ENCODE data around the gene SCTR. TPM values are rescaled to one million over a fixed set of nuclear protein-coding genes. Genes with fewer than 3 reads are reported as not detected.

SCTR gene
- total RNA-seq, 1 donor from 2014 or later = not detected

GRCh38 chr2:119488245-119489214 lies 35.8 kb downstream of the SCTR start:
- intact Hi-C loops (cut with micrococcal nuclease) = no loop called here

- intact Hi-C loops (cut with micrococcal nuclease) = no loop called here
These were observed 36.6 kb downstream of the SCTR start for GRCh38 chr2:119487434-119488244.

DNA sequence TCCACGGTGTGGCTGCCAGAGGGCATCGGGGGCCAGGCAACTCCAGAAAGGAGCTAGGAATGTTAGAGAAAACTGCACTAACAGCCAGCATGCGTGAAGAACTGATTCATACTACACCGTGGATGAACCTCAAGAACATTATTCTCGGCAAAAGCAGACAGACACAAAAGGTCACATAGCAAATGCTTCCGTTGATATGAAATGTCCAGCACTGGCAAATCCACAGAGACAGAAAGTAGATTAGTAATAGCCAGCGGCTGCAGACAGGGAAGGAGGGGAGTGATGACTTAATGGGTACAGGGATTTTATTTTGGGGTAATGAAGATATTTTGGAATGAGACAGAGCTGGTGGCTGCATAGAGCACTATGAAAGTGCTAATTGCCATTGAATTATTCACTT lies 37.4 kb downstream of the SCTR start:
- intact Hi-C loops (cut with micrococcal nuclease) = no loop called here

DNA sequence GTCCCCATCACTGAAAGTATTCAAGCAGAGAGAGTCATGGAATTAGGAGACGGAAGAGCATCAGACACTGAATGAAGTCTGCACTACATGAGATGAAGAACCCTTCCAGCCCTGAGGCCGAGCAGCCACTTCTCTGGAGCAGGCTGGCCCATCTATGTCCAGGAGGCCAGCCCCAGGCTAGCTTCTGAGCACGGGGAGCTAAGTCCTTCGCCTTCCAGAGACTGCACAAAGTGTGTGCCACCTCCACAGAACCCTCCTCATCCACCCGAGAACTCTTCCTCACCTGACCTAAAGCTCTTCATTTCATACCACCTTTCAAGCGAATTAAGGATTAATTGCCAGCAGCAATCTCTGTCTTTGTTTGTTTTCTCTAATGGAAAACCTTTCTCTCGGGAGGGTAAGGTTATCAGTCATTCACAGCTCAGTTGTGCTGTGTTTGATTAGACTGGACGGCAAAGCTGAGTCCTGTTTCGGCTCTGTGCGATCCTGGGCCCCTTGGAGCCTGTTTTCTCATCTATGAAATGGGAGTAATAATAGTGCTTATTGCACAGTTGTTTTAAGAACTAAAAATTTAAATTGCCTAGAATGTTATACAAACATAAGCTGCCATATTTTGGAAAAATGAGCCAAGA lies 38.0 kb downstream of the SCTR start:
- intact Hi-C loops (cut with micrococcal nuclease) = no loop called here

DNA sequence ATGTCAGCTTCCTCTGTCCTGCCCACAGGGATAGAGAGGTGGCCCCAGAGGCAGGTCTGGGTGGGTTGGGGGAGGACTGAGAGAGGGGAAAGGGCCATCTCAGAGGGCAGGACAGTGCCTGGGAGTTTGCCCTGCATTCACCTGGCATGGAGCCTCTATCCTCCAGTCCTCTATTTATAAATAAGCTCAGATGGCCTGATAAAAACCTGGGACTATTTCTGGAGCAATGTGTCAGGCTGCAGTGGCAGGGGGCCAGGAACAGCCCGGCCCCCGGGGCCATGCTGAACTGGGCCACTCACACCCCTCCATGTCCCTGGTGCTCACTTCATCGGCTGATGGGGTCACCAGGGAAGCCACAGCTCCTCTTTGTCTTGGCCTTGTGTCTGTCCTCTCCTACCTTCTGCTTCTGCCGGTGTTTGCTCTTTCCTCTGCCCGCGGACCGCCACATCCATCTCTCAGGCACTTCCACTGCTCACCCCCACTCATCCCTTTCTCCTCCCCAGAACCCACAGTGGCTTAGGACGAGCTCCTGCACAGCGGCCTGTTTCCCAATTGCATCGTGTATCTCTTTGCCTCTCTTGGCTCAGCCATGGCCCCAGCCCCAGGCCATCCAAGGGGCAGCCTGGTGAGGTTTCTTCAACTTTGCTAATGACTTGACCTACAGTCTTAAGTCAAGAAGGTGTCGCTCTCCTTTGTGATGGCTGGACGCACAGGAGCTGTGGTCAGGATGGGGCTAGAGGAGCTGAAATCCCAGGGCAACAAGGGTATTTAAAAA lies 38.8 kb downstream of the SCTR start:
- intact Hi-C loops (cut with micrococcal nuclease) = no loop called here

DNA sequence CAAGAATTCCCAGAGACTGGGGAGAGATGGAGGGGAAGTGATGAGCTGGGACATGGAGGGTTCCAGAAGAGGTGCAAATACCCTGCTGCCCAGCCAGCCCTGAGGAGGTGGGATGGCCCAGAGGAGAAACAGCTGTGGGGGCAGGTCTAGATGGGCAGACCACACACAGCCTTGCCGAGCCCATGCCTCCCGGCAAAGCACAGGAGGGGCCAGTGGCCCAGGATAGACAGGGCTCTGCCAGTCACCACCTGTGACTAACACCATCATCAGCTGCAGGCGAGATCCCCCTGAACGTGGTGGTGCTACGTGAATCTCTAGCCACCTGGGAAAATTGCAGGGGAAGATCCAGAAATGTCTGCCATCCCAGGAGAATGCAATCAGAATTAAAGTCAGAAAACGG lies 39.4 kb downstream of the SCTR start:
- intact Hi-C loops (cut with micrococcal nuclease) = no loop called here

DNA sequence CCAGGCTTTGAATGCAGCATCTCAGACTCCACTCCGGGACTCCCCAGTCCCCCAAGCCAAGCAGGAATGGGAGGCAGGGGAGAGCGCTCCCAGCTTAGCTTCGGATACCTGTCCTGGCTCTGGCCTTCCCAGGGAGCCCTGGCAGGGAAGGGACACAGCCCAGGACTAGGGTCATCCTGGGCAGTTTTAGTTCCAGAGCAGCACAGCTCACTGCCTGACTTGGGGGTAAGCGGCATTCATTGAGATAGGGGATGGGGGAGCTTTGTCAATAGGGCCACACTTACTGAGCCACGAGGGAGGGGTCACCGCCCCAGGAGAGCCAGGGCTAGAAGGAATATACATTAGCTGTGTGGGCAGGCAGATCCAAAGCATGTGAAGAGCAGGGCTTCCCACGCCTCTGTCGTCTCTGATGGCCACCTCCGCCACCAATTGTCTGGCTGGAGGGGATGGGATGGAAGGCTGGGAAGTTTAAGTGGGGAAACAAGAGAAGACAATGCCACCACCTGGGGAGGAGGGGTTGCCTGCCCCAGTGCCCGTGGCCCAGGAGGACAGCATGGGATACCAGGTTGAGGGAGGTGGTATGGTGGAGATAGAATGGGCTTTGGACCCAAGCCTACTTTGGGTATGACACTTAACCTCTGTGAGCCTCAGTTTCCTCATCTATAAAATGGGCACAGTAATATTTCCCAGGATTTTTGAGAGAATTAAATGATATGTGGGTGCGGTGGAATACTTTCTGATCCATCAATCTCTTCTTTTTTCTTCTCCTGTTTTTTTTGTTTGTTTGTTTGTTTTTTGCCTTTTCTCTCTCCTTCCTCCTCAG lies 40.2 kb downstream of the SCTR start:
- intact Hi-C loops (cut with micrococcal nuclease) = no loop called here

DNA sequence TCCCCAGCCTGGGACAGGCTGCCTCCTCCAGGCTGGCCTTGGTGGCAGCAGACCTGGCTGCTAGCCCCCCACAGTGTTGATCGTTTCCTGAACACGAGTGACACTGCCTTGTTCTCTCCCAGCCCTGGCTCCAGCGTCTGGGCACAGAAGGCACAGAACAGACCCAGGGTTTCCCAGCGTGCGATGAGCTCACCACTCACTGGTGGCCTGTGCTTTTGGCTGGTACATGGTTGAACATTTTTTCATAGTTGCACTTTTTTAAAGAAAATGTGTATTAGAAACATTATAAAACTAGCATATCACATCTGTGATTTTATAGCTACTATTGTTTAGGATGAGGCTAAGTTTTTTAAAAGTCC lies 40.9 kb downstream of the SCTR start:
- intact Hi-C loops (cut with micrococcal nuclease) = no loop called here

GRCh38 chr2:119482481-119483394 lies 41.5 kb downstream of the SCTR start:
- intact Hi-C loops (cut with micrococcal nuclease) = no loop called here

DNA sequence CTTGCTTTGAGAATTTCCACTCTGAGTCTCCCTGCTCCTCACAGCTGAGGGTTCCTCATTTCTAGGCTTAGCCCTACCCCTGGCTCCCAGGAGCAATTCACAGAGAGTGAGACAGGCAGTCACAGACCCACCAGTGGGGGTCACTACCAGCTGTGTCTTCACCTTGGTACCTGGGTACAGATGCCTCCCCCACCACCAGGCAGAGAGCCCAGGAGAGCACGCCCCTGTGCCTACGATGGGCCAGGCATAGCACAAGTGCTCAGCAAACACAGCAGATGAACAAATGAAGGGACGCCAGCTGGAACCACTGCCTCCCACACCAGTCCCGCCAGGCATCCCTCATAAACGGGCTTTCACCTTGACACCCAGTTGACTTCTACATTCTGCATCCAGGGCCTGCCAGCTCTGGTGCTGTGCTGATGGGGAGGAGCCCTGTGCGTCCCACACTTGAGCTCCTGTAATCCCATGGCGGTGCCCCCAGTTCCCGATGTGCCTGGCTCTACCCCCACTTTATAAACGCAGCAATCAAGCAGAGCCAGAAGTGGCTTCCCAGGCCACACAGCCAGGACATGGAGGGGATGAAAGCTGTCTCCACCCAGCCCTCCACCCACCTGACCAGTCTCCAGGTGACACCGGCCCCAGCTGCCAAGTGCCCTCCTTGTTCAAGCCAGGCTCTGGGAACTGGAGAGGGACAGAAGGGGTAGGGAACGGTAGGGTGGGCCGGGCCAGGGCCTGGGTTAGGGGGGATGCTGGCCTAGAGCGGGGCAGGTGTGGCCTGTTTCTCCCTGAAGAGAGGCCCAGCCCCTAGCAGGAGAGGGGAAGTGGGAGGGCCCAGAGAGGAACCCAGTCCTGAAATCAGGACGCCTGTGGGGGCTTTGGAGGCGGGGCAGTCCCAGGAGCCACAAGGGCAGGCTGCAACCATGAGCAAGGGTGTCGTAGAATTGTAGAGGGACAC lies 42.5 kb downstream of the SCTR start:
- intact Hi-C loops (cut with micrococcal nuclease) = no loop called here

GRCh38 chr2:119480718-119481142 lies 43.6 kb downstream of the SCTR start:
- intact Hi-C loops (cut with micrococcal nuclease) = no loop called here

DNA sequence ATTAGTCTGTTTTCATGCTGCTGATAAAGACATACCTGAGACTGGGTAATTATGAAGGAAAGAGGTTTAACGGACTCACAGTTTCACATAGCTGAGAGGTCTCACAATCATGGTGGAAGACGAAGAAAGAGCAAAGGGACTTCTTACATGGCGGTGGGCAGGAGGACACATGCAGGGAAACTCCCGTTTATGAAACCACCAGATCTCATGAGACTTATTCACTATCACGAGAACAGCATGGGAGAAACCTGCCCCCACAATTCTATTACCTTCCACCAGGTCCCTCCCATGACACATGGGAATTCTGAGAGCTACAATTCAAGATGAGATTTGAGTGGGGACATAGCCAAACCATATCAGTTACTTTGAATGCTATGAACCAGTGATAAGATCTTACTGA lies 44.1 kb downstream of the SCTR start:
- intact Hi-C loops (cut with micrococcal nuclease) = no loop called here

- intact Hi-C loops (cut with micrococcal nuclease) = no loop called here
These were observed 45.3 kb downstream of the SCTR start for GRCh38 chr2:119478978-119479295.

DNA sequence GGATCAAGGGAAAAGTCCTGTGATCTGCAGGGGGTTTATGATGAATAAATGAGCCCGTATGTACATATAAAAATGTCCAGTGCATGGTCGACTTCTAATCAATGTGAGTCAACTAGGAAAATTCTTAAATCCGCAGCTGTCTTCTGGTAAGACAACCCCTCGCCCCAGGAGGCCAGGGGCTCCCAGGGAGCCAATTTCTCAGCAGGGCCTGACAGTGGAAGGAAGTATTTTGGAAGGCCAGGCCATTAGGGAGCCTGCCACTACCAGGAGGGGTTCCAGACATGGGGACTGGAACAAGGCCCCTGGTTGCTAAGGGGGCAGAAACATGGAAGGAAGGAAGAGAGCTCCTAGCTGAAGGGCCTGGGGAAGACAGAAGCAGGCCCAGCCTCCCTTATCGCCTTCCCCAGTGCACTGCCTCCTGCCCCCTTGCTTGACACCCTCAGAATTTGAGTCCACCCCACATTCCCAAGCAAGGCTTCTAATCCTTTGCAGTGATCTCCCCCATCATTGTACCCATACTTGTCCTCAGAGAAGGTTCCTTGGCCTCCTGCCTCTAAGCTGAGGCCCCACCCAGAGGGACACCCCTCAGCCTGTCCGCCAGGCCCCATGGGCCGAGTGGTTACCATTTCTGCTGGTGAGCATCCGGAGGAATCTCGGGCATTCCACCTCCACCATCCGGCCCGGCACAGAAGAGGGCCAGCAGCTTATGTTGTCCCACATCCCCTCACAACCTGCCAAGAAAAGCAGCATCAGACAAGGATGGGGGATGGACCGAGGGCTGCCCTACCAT lies 45.9 kb downstream of the SCTR start:
- intact Hi-C loops (cut with micrococcal nuclease) = no loop called here

- intact Hi-C loops (cut with micrococcal nuclease) = no loop called here
These were observed 47.2 kb downstream of the SCTR start for GRCh38 chr2:119477113-119477505.

GRCh38 chr2:119476301-119477112 lies 47.8 kb downstream of the SCTR start:
- intact Hi-C loops (cut with micrococcal nuclease) = loop anchor here (1.0 kb wide), 2 partner anchors 69 to 595 kb away; no protein-coding TSS in a partner anchor

Measured in T-helper 1 cell treated with Interleukin-12 subunit alpha and Interleukin-12 subunit beta and Interleukin-4 antibody, amounts not matched to agents 30 ng/mL and 1 ng/mL, for 36 hours (primary cell).